ENCODE data around the gene MYLK4. TPM values are rescaled to one million over a fixed set of nuclear protein-coding genes. Genes with fewer than 3 reads are reported as not detected.

The MYLK4 gene
- total RNA-seq, 1 donor = 0.43 TPM

- no peak overlapping the region for H3K4me3 ChIP-seq (ENCODE audit: low read depth, low read length)
- DNase-seq (ENCODE audit: low read depth) = peak; percentile 52
- TF ChIP-seq, protein P1, sequence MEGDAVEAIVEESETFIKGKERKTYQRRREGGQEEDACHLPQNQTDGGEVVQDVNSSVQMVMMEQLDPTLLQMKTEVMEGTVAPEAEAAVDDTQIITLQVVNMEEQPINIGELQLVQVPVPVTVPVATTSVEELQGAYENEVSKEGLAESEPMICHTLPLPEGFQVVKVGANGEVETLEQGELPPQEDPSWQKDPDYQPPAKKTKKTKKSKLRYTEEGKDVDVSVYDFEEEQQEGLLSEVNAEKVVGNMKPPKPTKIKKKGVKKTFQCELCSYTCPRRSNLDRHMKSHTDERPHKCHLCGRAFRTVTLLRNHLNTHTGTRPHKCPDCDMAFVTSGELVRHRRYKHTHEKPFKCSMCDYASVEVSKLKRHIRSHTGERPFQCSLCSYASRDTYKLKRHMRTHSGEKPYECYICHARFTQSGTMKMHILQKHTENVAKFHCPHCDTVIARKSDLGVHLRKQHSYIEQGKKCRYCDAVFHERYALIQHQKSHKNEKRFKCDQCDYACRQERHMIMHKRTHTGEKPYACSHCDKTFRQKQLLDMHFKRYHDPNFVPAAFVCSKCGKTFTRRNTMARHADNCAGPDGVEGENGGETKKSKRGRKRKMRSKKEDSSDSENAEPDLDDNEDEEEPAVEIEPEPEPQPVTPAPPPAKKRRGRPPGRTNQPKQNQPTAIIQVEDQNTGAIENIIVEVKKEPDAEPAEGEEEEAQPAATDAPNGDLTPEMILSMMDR (IDR thresholded peaks at IDR 0.05; ENCODE audit: insufficient read depth, low read depth, low read length) = peak; percentile 38
Measured at GRCh38 chr6:2695454-2696095, 55.1 kb downstream of the MYLK4 start.

GRCh38 chr6:2693231-2693630, 57.5 kb downstream of the MYLK4 start:
- TF ChIP-seq, protein P1 (IDR thresholded peaks at IDR 0.05; ENCODE audit: insufficient read depth, low read depth, low read length) = no peak
- H3K4me3 ChIP-seq (ENCODE audit: low read depth, low read length) = no peak overlapping the region
- DNase-seq (ENCODE audit: low read depth) = no peak

DNA sequence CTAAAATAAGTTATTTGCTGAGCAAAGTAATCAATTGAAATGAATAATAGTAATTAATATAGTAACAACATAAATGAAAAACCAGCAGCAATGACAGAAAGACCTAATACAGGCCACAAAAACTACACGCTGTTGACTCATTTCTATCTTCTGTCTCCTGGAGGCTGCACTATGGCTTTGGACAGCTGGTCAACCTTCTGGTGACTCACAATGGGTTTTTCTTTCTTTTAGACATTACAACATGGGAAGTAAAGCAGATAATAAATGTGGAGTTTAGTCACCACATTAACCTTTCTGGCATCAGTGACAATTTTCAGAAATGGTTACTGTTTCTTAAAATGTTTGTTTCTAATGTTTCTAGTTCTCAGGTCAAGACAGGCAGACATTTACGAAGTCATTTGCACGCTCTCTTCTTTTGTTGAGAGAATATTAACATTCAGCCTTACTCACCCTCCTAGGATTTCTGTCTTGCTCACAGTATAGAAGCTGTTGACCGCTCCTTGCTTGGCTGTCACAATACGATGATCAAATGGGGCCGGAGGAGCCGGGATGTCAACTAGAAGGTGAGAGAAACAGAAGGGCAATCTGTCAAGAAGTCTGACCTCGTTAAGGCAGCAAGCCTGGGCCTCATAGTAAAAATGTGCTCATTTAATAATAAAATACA, 62.2 kb downstream of the MYLK4 start:
- DNase-seq (ENCODE audit: low read depth) = peak; percentile 83
- TF ChIP-seq, protein P1 (IDR thresholded peaks at IDR 0.05; ENCODE audit: insufficient read depth, low read depth, low read length) = no peak
- no peak overlapping the region for H3K4me3 ChIP-seq (ENCODE audit: low read depth, low read length)

- TF ChIP-seq, protein P1 (IDR thresholded peaks at IDR 0.05; ENCODE audit: insufficient read depth, low read depth, low read length) = no peak
- no peak for DNase-seq (ENCODE audit: low read depth)
Measured at GRCh38 chr6:2687456-2687855, 63.3 kb downstream of the MYLK4 start.

DNA sequence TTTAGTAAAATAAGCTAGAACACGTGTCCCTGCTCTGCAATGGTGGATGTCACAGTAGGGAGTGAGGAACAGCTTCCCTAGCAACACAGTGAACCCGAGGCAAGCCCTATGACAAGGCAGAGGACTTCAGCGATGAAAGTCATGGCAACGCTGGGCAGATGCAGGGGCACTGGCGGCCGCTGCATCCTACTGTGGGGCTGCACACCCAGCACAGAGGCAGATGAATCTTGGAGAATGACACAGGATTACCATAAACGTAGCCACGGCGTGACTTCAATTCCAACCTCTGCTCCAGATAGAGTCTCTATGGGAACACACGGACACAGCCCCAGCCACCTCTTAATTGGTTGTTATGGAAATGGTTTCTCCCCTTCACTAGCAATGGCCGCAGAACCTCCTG, 64.2 kb downstream of the MYLK4 start:
- no peak overlapping the region for H3K4me3 ChIP-seq (ENCODE audit: low read depth, low read length)
- TF ChIP-seq, protein P1 (IDR thresholded peaks at IDR 0.05; ENCODE audit: insufficient read depth, low read depth, low read length) = no peak
- no peak for DNase-seq (ENCODE audit: low read depth)

More at GRCh38 chr6:2687456-2687855, 63.3 kb downstream of the MYLK4 start:
- H3K4me3 ChIP-seq (ENCODE audit: low read depth, low read length) = no peak overlapping the region

- TF ChIP-seq, protein P1 (IDR thresholded peaks at IDR 0.05; ENCODE audit: insufficient read depth, low read depth, low read length) = no peak
- DNase-seq (ENCODE audit: low read depth) = no peak
- H3K4me3 ChIP-seq (ENCODE audit: low read depth, low read length) = no peak overlapping the region
Measured at GRCh38 chr6:2684766-2685754, 65.7 kb downstream of the MYLK4 start.
